ACC112 (cell line): ENCODE measurements around the gene SEPTIN5.

Experiments used
- H2AFZ ChIP-seq: fragments of 200-600 bp; sonication (generic); one replicate; pipeline ENCODE4 v1.6.0; 2017; ENCODE audit warnings: antibody characterized with exemption, low read length; ENCODE audit not compliant: unreplicated experiment
- H3K27ac ChIP-seq: fragments of 200-600 bp; sonication (generic); 2 replicates; pipeline ENCODE4 v1.5.1; 2014; ENCODE audit warnings: low read depth, mild to moderate bottlenecking, antibody characterized with exemption, low read length, moderate library complexity
- H3K27me3 ChIP-seq: fragments of 200-600 bp; sonication (generic); 2 replicates; pipeline ENCODE4 v1.6.1; 2014; ENCODE audit warnings: mild to moderate bottlenecking, antibody characterized with exemption, low read length, moderate library complexity, mixed read lengths; ENCODE audit not compliant: insufficient read depth
- H3K36me3 ChIP-seq: fragments of 200-600 bp; sonication (generic); 2 replicates; pipeline ENCODE4 v1.6.1; 2016; ENCODE audit warnings: mild to moderate bottlenecking, antibody characterized with exemption, low read length, moderate library complexity, mixed read lengths; ENCODE audit not compliant: insufficient read depth
- H3K4me1 ChIP-seq: fragments of 200-600 bp; sonication (generic); one replicate; pipeline ENCODE4 v1.6.1; 2016; ENCODE audit warnings: low read length, mixed read lengths; ENCODE audit not compliant: insufficient read depth, unreplicated experiment, control insufficient read depth
- H3K4me3 ChIP-seq: fragments of 200-600 bp; sonication (generic); 2 replicates; pipeline ENCODE4 v1.5.1; 2014; ENCODE audit warnings: mild to moderate bottlenecking, low read depth, low read length
- H3K79me2 ChIP-seq: fragments of 200-600 bp; sonication (generic); one replicate; pipeline ENCODE4 v1.6.0; 2016; ENCODE audit warnings: low read length; ENCODE audit not compliant: control insufficient read depth, unreplicated experiment, insufficient read depth

The SEPTIN5 gene

GRCh38 chr22:19753996-19754700, 39.8 kb downstream of the SEPTIN5 start:
- H3K79me2 ChIP-seq: no peaks in the 10 kb centered on the region
- H3K36me3 ChIP-seq: no peaks in the 10 kb centered on the region
- no peaks in the 10 kb centered on the region for H3K4me1 ChIP-seq
- H2AFZ ChIP-seq: no peak overlapping the region
- H3K4me3 ChIP-seq: no peak overlapping the region
- H3K27ac ChIP-seq: no peak overlapping the region
- peaks cover 36% of the 10 kb centered on the region for H3K27me3 ChIP-seq

- H3K27me3 ChIP-seq: peaks cover 40% of the 10 kb centered on the region
- no peaks in the 10 kb centered on the region for H3K4me1 ChIP-seq
- H3K36me3 ChIP-seq: no peaks in the 10 kb centered on the region
- peak overlapping the region; percentile 21; the same call in 1 of the 2 replicates for H3K4me3 ChIP-seq
- no peak overlapping the region for H2AFZ ChIP-seq
- no peak overlapping the region for H3K27ac ChIP-seq
- no peaks in the 10 kb centered on the region for H3K79me2 ChIP-seq
Observed at GRCh38 chr22:19754701-19755144, 40.4 kb downstream of the SEPTIN5 start.

- Histone ChIP-seq H3K4me1 (no peaks in the 10 kb centered on the region), H3K4me3 (peak overlapping the region; percentile 21; the same call in 1 of the 2 replicates), H2AFZ (no peak overlapping the region), H3K79me2 (no peaks in the 10 kb centered on the region), H3K36me3 (no peaks in the 10 kb centered on the region), H3K27me3 (peaks cover 42% of the 10 kb centered on the region), H3K27ac (no peak overlapping the region)
Observed at GRCh38 chr22:19755145-19755710, 40.9 kb downstream of the SEPTIN5 start.

GRCh38 chr22:19755722-19756287, 41.5 kb downstream of the SEPTIN5 start:
- no peak overlapping the region for H3K4me3 ChIP-seq
- no peaks in the 10 kb centered on the region for H3K36me3 ChIP-seq
- H2AFZ ChIP-seq: no peak overlapping the region
- H3K4me1 ChIP-seq: no peaks in the 10 kb centered on the region
- H3K27me3 ChIP-seq: peaks cover 42% of the 10 kb centered on the region
- no peaks in the 10 kb centered on the region for H3K79me2 ChIP-seq
- no peak overlapping the region for H3K27ac ChIP-seq

GRCh38 chr22:19756288-19757128, 42.2 kb downstream of the SEPTIN5 start:
- Histone ChIP-seq H3K4me3 (no peak overlapping the region), H3K4me1 (no peaks in the 10 kb centered on the region), H3K27me3 (peaks cover 43% of the 10 kb centered on the region)

GRCh38 chr22:19757140-19757984, 43.1 kb downstream of the SEPTIN5 start:
- peaks cover 45% of the 10 kb centered on the region for H3K27me3 ChIP-seq
- no peak overlapping the region for H3K27ac ChIP-seq
- no peak overlapping the region for H3K4me3 ChIP-seq
- H3K79me2 ChIP-seq: no peaks in the 10 kb centered on the region
- H3K36me3 ChIP-seq: no peaks in the 10 kb centered on the region
- H2AFZ ChIP-seq: no peak overlapping the region
- H3K4me1 ChIP-seq: no peaks in the 10 kb centered on the region

More at GRCh38 chr22:19756288-19757128, 42.2 kb downstream of the SEPTIN5 start:
- Histone ChIP-seq H2AFZ (no peak overlapping the region), H3K27ac (no peak overlapping the region), H3K36me3 (no peaks in the 10 kb centered on the region), H3K79me2 (no peaks in the 10 kb centered on the region)

GRCh38 chr22:19757985-19758895, 43.9 kb downstream of the SEPTIN5 start:
- H3K4me3 ChIP-seq: no peak overlapping the region
- H3K4me1 ChIP-seq: no peaks in the 10 kb centered on the region
- no peaks in the 10 kb centered on the region for H3K36me3 ChIP-seq
- H3K27ac ChIP-seq: no peak overlapping the region
- peaks cover 45% of the 10 kb centered on the region for H3K27me3 ChIP-seq
- no peaks in the 10 kb centered on the region for H3K79me2 ChIP-seq
- H2AFZ ChIP-seq: no peak overlapping the region

GRCh38 chr22:19758896-19759426, 44.7 kb downstream of the SEPTIN5 start:
- no peaks in the 10 kb centered on the region for H3K79me2 ChIP-seq
- H3K4me3 ChIP-seq: no peak overlapping the region
- no peaks in the 10 kb centered on the region for H3K36me3 ChIP-seq
- peaks cover 45% of the 10 kb centered on the region for H3K27me3 ChIP-seq
- H2AFZ ChIP-seq: no peak overlapping the region
- H3K27ac ChIP-seq: no peak overlapping the region
- no peaks in the 10 kb centered on the region for H3K4me1 ChIP-seq

- no peaks in the 10 kb centered on the region for H3K79me2 ChIP-seq
- H3K36me3 ChIP-seq: no peaks in the 10 kb centered on the region
- H3K4me1 ChIP-seq: no peaks in the 10 kb centered on the region
- H3K27me3 ChIP-seq: peaks cover 40% of the 10 kb centered on the region
- H3K27ac ChIP-seq: no peak overlapping the region
- H3K4me3 ChIP-seq: peak overlapping the region; percentile 19; the same call in 1 of the 2 replicates
- H2AFZ ChIP-seq: no peak overlapping the region
Observed at GRCh38 chr22:19759427-19760057, 45.2 kb downstream of the SEPTIN5 start.
